Effector memory CD8-positive, alpha-beta T cell (primary cell): ENCODE data around the gene LMOD2.
"Not testable (repeated sequence)": the region's sequence is repeated elsewhere in the genome, so short reads cannot be mapped to it uniquely, and the experiment has no call there.

Experiments used
- ATAC-seq: fragments of 150-1000 bp; cut with Tn5 transposase; replicated peaks from 2 replicates; pipeline ENCODE4 v1.10.0; 2021; ENCODE audit warnings: mild to moderate bottlenecking, moderate library complexity
- DNase-seq, 3 experiments: peaks; one replicate each; pipeline ENCODE4 v3.0.0; 2021
- H3K27ac Mint-ChIP-seq, 2 donors: one replicate each; pipeline ENCODE4 v1.8.0; 2022; ENCODE audit warnings: mild to moderate bottlenecking in 2 of 2, mixed read lengths in 2 of 2, moderate library complexity in 2 of 2
- H3K27me3 Mint-ChIP-seq, 2 donors: one replicate each; pipeline ENCODE4 v1.8.0; 2022; ENCODE audit warnings: mixed read lengths in 2 of 2
- H3K36me3 Mint-ChIP-seq: one replicate; pipeline ENCODE4 v1.8.0; 2022; ENCODE audit warnings: mild to moderate bottlenecking, moderate library complexity, mixed read lengths; ENCODE audit not compliant: insufficient read depth
- H3K4me1 Mint-ChIP-seq, 2 donors: one replicate each; pipeline ENCODE4 v1.8.0; 2022; ENCODE audit warnings: low read depth in 2 of 2, mixed read lengths in 2 of 2
- H3K4me3 Mint-ChIP-seq, 2 donors: one replicate each; pipeline ENCODE4 v1.8.0; 2022; ENCODE audit warnings: mild to moderate bottlenecking in 2 of 2, mixed read lengths in 2 of 2, moderate library complexity in 2 of 2
- H3K9me3 Mint-ChIP-seq, 2 donors: one replicate each; pipeline ENCODE4 v1.8.0; 2022; ENCODE audit warnings: mixed read lengths in 2 of 2

Gene LMOD2

GRCh38 chr7:123629281-123629680 lies 26.4 kb upstream of the LMOD2 start:
- Mint-ChIP-seq H3K4me1 (peaks cover 0 to 3% of the 10 kb centered on the region in 2 donors), H3K4me3 (no peak overlapping the region), H3K36me3 (no peaks in the 10 kb centered on the region), H3K27me3 (peaks cover 18 to 24% of the 10 kb centered on the region in 2 donors), H3K9me3 (no peaks in the 10 kb centered on the region), H3K27ac (no peak overlapping the region)
- no peak for ATAC-seq
- DNase-seq: no peak

GRCh38 chr7:123632808-123633207 lies 22.9 kb upstream of the LMOD2 start:
- H3K27me3 Mint-ChIP-seq: peaks cover 28 to 33% of the 10 kb centered on the region in 2 donors
- H3K4me1 Mint-ChIP-seq: no peaks in the 10 kb centered on the region
- no peak overlapping the region for H3K4me3 Mint-ChIP-seq
- ATAC-seq: no peak
- H3K27ac Mint-ChIP-seq: no peak overlapping the region
- no peaks in the 10 kb centered on the region for H3K36me3 Mint-ChIP-seq
- no peak for DNase-seq
- H3K9me3 Mint-ChIP-seq: no peaks in the 10 kb centered on the region

DNA sequence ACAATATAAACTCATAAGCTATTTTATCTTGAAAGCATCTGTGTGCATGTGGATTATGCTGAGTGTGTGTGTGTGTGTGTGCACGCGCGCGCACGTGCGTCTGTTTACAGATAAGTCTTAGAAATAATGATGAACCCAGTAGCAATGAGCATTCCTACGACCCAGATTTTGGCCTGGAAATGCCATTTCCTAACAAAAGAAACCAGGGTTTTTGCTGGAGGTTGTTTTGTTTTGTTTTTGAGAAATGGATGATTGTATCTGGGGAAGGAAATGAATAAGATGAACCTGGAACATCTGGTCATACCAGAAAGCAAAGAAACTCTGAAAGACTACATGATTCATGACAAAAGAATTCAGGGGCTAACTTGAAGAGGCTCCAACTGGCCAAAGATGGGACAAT lies 22.1 kb upstream of the LMOD2 start:
- Mint-ChIP-seq H3K36me3 (no peaks in the 10 kb centered on the region), H3K4me1 (no peaks in the 10 kb centered on the region), H3K27me3 (peaks cover 35 to 40% of the 10 kb centered on the region in 2 donors), H3K27ac (no peak overlapping the region), H3K9me3 (no peaks in the 10 kb centered on the region), H3K4me3 (no peak overlapping the region)
- DNase-seq (no peak), ATAC-seq (no peak)

DNA sequence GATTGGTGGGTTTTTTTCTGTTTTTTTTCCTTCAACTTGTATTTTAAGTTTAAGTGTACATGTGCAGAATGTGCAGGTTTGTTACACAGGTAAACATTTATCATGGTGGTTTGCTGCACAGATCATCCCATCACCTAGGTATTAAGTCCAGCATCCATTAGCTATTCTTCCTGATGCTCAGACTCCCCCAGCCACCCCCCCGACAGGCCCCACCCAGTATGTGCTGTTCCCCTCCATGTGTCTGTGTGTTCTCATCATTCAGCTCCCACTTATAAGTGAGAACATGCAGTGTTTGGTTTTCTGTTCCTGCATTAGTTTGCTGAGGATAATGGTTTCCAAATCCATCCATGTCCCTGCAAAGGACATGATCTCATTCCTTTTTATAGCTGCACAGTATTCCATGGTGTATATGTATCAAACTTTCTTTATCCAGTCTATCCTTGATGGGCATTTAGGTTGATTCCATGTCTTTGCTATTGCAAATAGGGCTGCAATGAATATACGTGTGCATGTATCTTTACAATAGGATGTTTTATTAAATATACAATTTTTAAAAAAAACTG lies 21.6 kb upstream of the LMOD2 start:
- not testable (repeated sequence) for H3K27ac Mint-ChIP-seq, DNase-seq, H3K36me3 Mint-ChIP-seq, H3K9me3 Mint-ChIP-seq, ATAC-seq, H3K4me1 Mint-ChIP-seq, H3K4me3 Mint-ChIP-seq
- peaks cover 32 to 38% of the 10 kb centered on the region in 2 donors for H3K27me3 Mint-ChIP-seq

GRCh38 chr7:123635551-123636359 lies 19.9 kb upstream of the LMOD2 start:
- Mint-ChIP-seq H3K9me3 (no peaks in the 10 kb centered on the region), H3K4me3 (no peak overlapping the region), H3K4me1 (no peaks in the 10 kb centered on the region), H3K36me3 (no peaks in the 10 kb centered on the region), H3K27me3 (peaks cover 32 to 36% of the 10 kb centered on the region in 2 donors), H3K27ac (no peak overlapping the region)
- ATAC-seq (no peak), DNase-seq (no peak)

- no peak overlapping the region for H3K4me3 Mint-ChIP-seq
- H3K4me1 Mint-ChIP-seq: no peaks in the 10 kb centered on the region
- DNase-seq (no peak), ATAC-seq (no peak)
- H3K36me3 Mint-ChIP-seq: no peaks in the 10 kb centered on the region
- peaks cover 34 to 42% of the 10 kb centered on the region in 2 donors for H3K27me3 Mint-ChIP-seq
- H3K27ac Mint-ChIP-seq: no peak overlapping the region
- H3K9me3 Mint-ChIP-seq: no peaks in the 10 kb centered on the region
Observed at GRCh38 chr7:123637203-123637602, 18.5 kb upstream of the LMOD2 start.

- ATAC-seq: no peak
- Mint-ChIP-seq H3K27me3 (peaks cover 31 to 47% of the 10 kb centered on the region in 2 donors), H3K4me1 (no peaks in the 10 kb centered on the region)
Observed at GRCh38 chr7:123637878-123638277, 17.8 kb upstream of the LMOD2 start.

DNA sequence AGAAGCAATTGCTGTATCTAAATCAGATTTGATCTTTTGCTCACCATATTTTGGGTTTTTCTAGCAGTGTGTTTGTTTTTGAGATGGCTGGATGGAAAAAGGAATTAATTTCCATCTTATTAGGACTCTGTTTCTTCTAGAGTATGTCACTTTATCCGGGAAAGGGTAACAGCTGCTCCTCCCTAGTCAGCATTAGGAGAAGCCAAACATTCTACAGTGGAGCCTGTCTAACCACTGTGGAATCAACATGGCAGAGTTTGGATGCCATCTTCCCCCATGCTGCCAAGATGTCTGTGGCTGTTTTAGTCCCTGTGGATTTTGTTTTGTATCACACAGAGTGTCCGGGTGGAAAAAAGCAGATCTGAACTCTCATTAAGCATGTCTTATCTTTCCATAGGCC lies 16.0 kb upstream of the LMOD2 start:
- H3K27ac Mint-ChIP-seq: no peak overlapping the region
- H3K9me3 Mint-ChIP-seq: no peaks in the 10 kb centered on the region
- DNase-seq: no peak
- no peaks in the 10 kb centered on the region for H3K4me1 Mint-ChIP-seq
- no peak overlapping the region for H3K4me3 Mint-ChIP-seq
- H3K27me3 Mint-ChIP-seq: peaks cover 31 to 57% of the 10 kb centered on the region in 2 donors
- H3K36me3 Mint-ChIP-seq: no peaks in the 10 kb centered on the region
- no peak for ATAC-seq

More at GRCh38 chr7:123637878-123638277, 17.8 kb upstream of the LMOD2 start:
- H3K9me3 Mint-ChIP-seq: no peaks in the 10 kb centered on the region
- no peaks in the 10 kb centered on the region for H3K36me3 Mint-ChIP-seq
- no peak overlapping the region for H3K4me3 Mint-ChIP-seq
- no peak overlapping the region for H3K27ac Mint-ChIP-seq
- no peak for DNase-seq

GRCh38 chr7:123640583-123640982 lies 15.1 kb upstream of the LMOD2 start:
- H3K27me3 Mint-ChIP-seq: peaks cover 36 to 66% of the 10 kb centered on the region in 2 donors
- H3K27ac Mint-ChIP-seq: no peak overlapping the region
- ATAC-seq: no peak
- no peaks in the 10 kb centered on the region for H3K36me3 Mint-ChIP-seq
- H3K9me3 Mint-ChIP-seq: no peaks in the 10 kb centered on the region
- no peak overlapping the region for H3K4me3 Mint-ChIP-seq
- H3K4me1 Mint-ChIP-seq: no peaks in the 10 kb centered on the region
- no peak for DNase-seq

DNA sequence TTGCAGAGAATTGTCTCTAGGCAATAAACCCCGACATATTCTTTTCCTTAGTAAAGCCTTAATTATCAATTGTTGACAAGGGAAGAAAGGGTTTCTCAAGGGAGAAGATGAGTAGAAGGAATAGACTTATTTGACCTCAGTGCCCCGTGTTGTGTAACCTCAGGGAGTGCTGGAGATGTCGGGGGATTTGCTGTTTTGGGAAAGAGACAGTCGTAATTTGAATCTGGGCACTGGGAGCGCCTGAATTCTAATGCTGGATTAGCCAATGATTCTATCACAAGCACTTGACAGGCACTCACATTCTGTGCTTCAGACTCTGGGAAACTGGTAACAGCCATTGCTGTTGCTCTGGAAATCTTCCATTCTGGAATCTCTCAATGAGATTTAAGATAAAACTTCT lies 13.8 kb upstream of the LMOD2 start:
- ATAC-seq (no peak), DNase-seq (no peak)
- Mint-ChIP-seq H3K36me3 (no peaks in the 10 kb centered on the region), H3K27ac (no peak overlapping the region), H3K27me3 (peaks cover 46 to 76% of the 10 kb centered on the region in 2 donors), H3K4me3 (no peak overlapping the region), H3K4me1 (no peaks in the 10 kb centered on the region), H3K9me3 (no peaks in the 10 kb centered on the region)

DNA sequence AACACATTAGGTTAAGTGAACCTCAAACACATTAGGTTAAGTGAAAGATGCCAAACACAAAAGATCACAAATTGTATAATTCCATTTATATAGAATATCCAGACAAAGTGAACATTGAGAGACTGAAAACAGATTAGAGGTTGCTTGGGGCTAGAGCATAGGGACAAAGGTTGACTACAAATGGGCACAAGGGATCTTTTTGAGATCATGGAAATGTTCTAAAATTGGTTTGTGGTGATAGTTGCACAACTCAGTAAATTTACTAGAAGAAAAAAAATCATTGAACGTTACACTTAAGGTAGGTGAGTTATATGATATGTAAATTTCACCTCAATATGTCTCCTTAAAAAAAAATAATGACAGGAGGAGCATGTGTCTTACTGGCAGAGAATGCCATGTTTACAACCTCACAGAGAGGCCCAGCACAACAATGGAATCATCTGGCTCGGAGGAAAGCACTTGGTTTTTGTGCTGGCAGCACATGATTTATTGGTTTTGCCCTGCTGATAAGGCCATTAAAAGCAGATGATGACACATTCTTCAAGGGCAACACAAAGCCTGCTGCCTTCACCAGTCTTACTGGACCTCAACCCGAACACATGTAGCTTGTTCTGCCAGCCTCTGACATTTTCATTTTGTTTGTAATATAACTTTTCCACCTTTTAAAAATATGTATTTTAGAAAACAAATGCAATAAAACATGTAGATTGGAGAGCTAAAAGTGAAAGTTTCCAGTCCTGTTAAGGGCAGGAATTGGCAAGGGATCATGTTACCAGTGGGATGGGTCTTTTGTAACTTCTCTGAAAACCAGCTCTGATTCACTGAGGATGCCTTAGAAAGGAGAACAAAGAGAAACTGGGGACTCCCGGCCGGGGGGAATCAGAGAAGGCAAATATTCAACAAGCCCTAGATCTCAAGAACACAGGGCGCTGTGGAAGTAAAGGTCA lies 11.9 kb upstream of the LMOD2 start:
- ATAC-seq: no peak
- DNase-seq: no peak
- Mint-ChIP-seq H3K27me3 (peaks cover 37 to 74% of the 10 kb centered on the region in 2 donors), H3K4me3 (no peak overlapping the region), H3K27ac (no peak overlapping the region), H3K9me3 (no peaks in the 10 kb centered on the region), H3K4me1 (no peaks in the 10 kb centered on the region), H3K36me3 (no peaks in the 10 kb centered on the region)

GRCh38 chr7:123645516-123645915 lies 10.2 kb upstream of the LMOD2 start:
- ATAC-seq: no peak
- no peak overlapping the region for H3K27ac Mint-ChIP-seq
- H3K9me3 Mint-ChIP-seq: no peaks in the 10 kb centered on the region

DNA sequence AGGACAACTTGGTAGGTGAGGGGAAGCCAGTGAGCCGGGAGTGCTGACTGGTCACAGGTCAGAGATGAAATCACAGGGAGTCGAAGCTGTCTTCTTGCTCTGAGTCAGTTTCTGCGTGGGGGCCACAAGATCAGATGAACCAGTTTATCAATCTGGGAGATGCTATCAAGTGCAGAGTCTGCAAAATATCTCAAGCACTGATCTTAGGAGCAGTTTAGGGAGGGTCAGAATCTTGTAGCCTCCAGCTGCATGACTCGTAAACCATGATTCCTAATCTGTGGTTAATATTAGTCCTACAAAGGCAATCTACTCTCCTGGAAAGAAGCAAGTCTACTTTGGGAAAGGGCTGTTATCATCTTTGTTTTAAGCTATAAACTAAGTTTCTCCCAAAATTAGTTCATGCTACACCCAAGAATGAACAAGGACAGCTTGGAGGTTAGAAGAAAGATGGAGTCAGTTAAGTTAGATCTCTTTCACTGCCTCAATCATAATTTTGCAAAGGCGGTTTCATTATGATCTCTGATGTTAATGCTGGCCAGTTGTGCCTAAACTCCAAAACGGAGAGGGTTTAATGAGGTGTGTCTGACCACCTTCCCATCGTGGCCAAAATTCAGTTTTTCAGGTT lies 8.4 kb upstream of the LMOD2 start:
- Mint-ChIP-seq H3K27ac (no peak overlapping the region), H3K9me3 (no peaks in the 10 kb centered on the region), H3K4me3 (no peak overlapping the region), H3K4me1 (no peaks in the 10 kb centered on the region), H3K36me3 (no peaks in the 10 kb centered on the region), H3K27me3 (peaks cover 24 to 61% of the 10 kb centered on the region in 2 donors)
- no peak for DNase-seq
- ATAC-seq: no peak

More at GRCh38 chr7:123645516-123645915, 10.2 kb upstream of the LMOD2 start:
- no peak for DNase-seq
- Mint-ChIP-seq H3K27me3 (peaks cover 36 to 77% of the 10 kb centered on the region in 2 donors), H3K36me3 (no peaks in the 10 kb centered on the region), H3K4me3 (no peak overlapping the region), H3K4me1 (no peaks in the 10 kb centered on the region)
